GM18505 (cell line): ENCODE data around the gene TRMT44.

Source experiments
- ATAC-seq: cut with Tn5 transposase; IDR thresholded peaks from one replicate; pipeline ENCODE4 v1.9.1; 2021; ENCODE audit not compliant: unreplicated experiment
- POLR2A ChIP-seq: IDR thresholded peaks from 4 replicates; pipeline ENCODE4 v1.6.1; 2011; ENCODE audit warnings: borderline replicate concordance; ENCODE audit not compliant: insufficient read depth, insufficient read length; ENCODE audit errors: extremely low read depth

TRMT44 gene

DNA sequence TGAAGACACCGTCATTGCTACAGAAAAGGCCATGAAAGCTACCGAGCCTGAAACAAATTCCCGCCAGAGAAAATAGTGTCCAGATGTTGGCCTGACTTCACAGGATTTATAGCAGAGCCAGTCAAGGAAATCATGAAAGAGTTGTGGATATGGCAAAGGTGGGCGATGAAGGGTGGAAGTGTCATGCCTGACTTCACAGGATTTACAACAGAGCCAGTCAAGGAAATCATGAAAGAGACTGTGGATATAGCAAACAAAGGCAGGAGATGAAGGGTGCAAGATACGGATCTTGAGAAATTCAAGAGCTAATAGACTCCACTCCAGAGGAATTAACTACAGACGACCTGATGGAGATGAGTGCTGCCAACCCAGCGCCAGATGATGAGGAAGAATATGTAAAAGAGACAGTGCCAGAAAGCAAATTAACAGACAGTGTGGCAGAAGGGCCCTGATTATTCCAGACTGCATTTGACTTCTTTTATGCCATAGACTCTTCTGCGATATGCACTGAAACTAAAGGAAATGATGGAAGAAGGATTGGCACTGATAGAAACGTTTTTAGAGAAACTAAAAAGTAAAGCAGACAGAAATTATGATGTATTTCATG lies 17.2 kb downstream of the TRMT44 start:
- no peak for ATAC-seq
- TF ChIP-seq POLR2A = no peak

- no peak for TF ChIP-seq POLR2A
- ATAC-seq = no peak
Measured at GRCh38 chr4:8459867-8460445, 19.4 kb downstream of the TRMT44 start.

DNA sequence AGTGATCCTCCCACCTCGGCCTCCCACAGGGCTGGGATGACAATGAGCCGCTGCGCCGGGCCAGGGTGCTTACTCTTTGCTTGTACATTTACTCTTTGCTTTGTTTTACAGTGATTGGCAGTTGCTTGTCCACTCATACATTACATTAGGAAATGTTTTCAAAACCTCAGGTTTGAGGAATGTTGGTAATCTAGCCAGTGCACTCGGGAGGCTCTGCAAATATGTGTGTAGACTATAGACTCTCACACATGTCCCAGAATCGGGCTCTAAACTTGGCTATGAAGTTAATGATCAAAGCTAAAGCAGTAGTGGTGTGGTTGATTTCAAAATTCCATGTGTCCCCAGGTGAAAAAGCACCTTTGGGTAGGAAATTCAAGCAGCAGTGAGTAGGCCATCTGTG lies 20.5 kb downstream of the TRMT44 start:
- TF ChIP-seq POLR2A = no peak
- no peak for ATAC-seq

- TF ChIP-seq POLR2A = no peak
- ATAC-seq = no peak
Measured at GRCh38 chr4:8461616-8462015, 21.0 kb downstream of the TRMT44 start.

GRCh38 chr4:8463811-8464210 lies 23.2 kb downstream of the TRMT44 start:
- ATAC-seq = no peak
- no peak for TF ChIP-seq POLR2A

- no peak for ATAC-seq
- no peak for TF ChIP-seq POLR2A
Measured at GRCh38 chr4:8464381-8464780, 23.8 kb downstream of the TRMT44 start.

DNA sequence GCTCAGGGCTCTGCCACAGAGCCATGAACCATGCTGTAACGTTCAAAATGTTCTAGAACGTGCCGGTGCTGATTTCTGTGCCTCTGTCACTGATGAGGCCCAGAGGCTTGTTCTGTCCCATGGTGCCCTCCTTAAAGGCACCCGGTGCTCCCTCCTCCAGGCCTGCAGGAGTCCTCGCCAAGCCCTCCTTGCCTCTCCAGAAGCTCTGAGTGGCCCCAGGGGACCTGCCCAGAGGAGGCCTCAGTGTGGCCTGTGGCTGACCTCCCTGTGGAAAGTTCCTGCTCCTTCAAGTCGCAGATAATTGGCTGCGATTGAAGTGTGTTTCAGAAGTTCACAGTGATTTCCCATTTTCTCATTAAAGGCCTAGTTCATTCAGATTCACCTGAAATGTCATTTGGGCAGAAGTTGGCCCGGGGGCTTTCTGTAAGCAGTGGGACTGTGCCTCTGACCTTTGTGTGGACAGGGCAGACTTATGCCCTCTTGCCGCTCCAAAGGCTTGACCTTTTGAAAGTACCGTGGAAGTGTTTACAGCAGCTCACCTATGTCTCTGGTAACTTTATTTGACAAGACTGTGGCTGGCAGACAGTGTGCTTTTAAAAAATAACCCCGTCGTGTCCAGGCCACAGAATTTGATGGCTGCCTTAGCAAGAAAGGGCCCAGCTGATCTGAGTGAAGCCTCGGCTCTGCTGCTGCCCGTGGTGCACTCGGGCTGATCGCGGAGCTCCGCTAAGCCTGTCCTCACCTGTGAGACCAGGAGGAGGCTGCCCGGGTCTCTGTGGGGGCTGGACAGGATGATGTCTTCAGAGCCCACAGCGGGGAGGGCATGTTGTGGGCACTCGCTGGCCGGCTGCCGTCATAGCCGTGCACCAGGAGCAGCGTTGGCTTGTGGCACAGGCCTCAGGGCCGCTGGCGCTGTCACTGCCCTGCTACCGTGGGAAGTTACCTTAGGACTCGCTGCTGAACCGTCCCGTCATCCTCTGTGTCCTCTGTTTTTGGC lies 25.3 kb downstream of the TRMT44 start:
- TF ChIP-seq POLR2A = no peak
- no peak for ATAC-seq

GRCh38 chr4:8467016-8467415 lies 26.4 kb downstream of the TRMT44 start:
- TF ChIP-seq POLR2A = no peak
- no peak for ATAC-seq

- ATAC-seq = peak; percentile 56
- TF ChIP-seq POLR2A = no peak
Measured at GRCh38 chr4:8468746-8469535, 28.4 kb downstream of the TRMT44 start.

DNA sequence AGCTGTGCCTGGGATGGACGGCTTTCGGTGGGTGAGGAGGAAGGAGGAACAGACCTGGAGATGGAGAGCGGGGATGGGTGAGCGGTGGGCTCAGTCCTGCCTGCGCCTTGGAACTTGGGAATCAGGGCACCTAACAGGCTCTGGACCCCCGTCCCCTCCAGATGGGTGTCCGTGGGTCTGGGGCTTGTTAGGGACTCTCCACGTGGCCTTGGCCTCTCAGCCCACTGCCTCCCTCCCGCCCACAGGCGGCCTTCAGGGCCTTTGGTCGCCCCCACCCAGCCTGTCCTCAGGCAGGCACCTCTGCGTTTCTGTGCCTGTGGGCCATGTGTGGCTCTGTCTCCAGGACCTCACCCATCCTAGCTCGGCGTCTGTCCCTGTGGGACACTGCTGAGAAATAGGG lies 29.0 kb downstream of the TRMT44 start:
- TF ChIP-seq POLR2A = no peak
- no peak for ATAC-seq

DNA sequence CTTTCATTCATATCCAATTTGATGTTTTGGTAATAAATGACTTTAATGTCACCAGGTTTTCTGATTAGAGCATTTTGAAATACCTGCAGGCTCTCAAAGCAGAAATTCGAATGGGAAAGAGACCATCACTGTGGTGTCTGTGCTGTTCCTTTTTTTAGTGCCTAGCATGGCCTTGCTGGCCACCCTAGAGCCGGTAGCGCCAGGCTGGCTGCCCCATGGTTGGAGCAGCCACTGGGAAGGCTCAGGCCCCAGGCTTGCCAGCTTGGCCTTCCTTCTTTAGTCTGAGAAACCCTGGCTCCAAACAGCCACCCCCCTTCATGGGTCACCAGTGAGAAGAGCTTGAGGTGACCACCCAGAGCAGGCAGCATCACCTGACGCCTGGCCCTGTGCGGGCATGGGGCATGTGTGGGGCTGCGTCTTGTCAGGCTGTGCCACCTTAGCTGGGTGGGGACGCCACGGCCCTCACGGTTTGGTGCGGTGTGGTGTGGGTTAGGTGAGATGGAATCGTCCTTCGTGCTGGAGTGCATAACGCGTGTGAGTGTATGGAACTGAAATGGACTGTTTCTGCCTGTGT lies 30.0 kb downstream of the TRMT44 start:
- no peak for TF ChIP-seq POLR2A
- no peak for ATAC-seq

DNA sequence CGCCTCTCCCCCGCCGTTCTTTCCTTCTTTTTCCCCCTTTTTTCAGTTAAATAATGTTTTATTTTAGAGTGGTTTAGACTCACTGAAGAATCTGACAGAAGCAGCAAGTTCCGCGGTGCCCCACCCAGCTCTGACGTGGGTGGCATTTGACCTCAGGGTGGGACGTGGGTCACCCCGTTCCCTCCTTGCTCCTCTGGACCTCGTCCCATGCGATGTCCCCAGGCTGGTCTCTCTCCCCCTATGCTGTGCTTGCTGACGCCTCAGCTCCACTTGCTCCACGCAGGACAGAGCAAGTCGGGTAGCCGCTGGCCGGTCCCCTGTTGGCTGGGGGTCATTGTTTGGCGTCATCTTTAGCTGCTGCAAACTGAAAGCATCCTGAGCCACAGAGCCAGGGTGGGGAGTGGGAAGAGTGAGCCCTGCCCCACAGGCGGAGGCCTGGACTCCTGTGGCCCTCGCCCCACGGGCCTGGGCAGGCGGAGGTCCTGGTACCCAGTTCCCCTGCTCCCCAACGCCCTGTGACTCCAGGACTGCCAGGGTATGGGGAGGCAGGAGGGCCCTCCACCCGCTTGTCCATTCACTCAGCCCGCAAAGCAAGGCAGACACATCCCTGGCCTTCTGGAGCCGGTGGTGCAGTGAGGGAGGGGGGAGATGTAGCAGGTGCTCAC lies 30.8 kb downstream of the TRMT44 start:
- ATAC-seq = no peak
- TF ChIP-seq POLR2A = no peak
